Thyroid gland (tissue), 4 donors: ENCODE data around the gene HCFC1. TPM values are rescaled to one million over a fixed set of nuclear protein-coding genes. Genes with fewer than 3 reads are reported as not detected.

Source experiments
- DNase-seq, 2 donors: peaks; one replicate each; pipeline ENCODE4 v3.0.0-alpha.2; 2019
- H3K27ac ChIP-seq, 3 donors: fragments of 200-600 bp; sonication (generic); 1 replicate in 2 of 3; 2 replicates in 1 of 3; pipeline ENCODE4 v1.5.1; 2016 to 2019; ENCODE audit warnings: mild to moderate bottlenecking in 1 of 3, moderate library complexity in 1 of 3
- H3K27me3 ChIP-seq: fragments of 200-600 bp; sonication (generic); one replicate; pipeline ENCODE4 v1.5.1; 2019
- H3K36me3 ChIP-seq, 2 donors: fragments of 200-600 bp; sonication (generic); one replicate each; pipeline ENCODE4 v1.5.1; 2016 to 2019
- H3K4me1 ChIP-seq, 2 donors: fragments of 200-600 bp; sonication (generic); one replicate each; pipeline ENCODE4 v1.5.1; 2017 to 2019
- H3K4me3 ChIP-seq, 3 donors: fragments of 200-600 bp; sonication (generic); replicated peaks in 1 of 3; 1 replicate in 2 of 3; 2 replicates in 1 of 3; pipeline ENCODE4 v1.5.1; 2016; ENCODE audit warnings: mild to moderate bottlenecking in 1 of 3
- H3K9me3 ChIP-seq: fragments of 200-600 bp; sonication (generic); one replicate; pipeline ENCODE4 v1.5.1; 2017
- POLR2A ChIP-seq, 2 donors: fragments of 450-650 bp; IDR thresholded peaks; one replicate each; pipeline ENCODE4 v1.6.1; 2017; ENCODE audit warnings: antibody characterized with exemption in 2 of 2, mild to moderate bottlenecking in 2 of 2, moderate library complexity in 1 of 2
- WGBS, 2 donors: methylation state at CpG; one replicate each; pipeline ENCODE4 v1.1.5; 2017; 5-methylcytosine and 5-hydroxymethylcytosine counted together
- intact Hi-C: fragments of 100-400 bp; cut with DNase I; formaldehyde crosslinking; loops from one replicate; pipeline ENCODE4 v1.15.1; 2023
- total RNA-seq, 4 donors: library from RNA; depleted of rRNA; stranded (reverse); fragments of >200 nt; gene quantifications; one replicate each; pipeline ENCODE4 v1.2.3, GENCODE V29; 2016
- TF ChIP-seq, protein P1 (sequence below), 6 experiments: fragments of 200-600 bp in 3 of 6; fragments of 450-650 bp in 3 of 6; sonication (generic) in 3 of 6; IDR thresholded peaks; one replicate each; pipeline ENCODE4 v1.5.1; 2016 to 2019; ENCODE audit warnings: antibody characterized with exemption in 6 of 6, mild to moderate bottlenecking in 2 of 6, inconsistent platforms in 1 of 6, moderate library complexity in 1 of 6

HCFC1 gene
- total RNA-seq, 4 donors from 2014 or later, result 23.5 to 119 (median 52.3) TPM

DNA sequence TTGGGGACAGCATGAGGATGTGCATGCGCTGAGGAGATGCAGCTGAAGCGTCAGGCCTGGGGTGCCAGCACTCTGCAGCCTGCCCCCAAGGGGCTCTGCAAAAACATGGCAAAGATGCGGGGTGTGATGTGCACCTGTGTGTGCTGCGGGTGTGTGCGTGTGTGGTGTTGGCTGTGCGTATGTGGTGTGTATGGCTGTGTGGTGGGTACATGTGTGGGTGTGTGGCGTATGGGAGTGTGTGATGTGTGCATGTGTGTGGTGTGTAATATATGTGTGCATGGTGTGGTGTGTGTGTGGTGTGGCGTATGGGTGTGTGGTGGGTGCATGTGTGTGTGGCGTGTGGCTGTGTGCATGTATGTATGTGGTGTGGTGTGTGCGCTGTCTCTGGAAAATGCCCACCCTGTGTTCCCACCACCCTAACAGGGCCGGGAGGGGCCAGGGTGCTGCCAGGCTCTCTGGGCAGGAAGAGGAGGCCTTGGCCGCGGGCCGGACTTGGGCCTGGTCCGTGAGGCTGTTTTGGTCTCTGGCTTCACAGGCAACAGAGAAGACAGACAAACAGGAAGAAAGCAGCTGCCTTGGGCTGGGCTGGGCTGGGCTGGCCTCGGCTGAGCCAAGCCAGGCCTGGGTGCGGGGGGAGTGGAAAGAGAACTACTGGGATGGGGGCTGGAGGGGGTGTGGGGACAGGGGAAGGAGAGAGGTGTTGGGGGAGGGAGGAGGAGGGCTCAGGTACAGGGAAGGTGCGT, 68.2 kb downstream of the HCFC1 start:
- Histone ChIP-seq H3K4me3 (no peak overlapping the region), H3K27ac (no peak overlapping the region), H3K9me3 (no peaks in the 10 kb centered on the region), H3K36me3 (no peaks in the 10 kb centered on the region), H3K4me1 (no peaks in the 10 kb centered on the region), H3K27me3 (no peaks in the 10 kb centered on the region)
- no peak for DNase-seq
- no peak for TF ChIP-seq POLR2A (IDR thresholded peaks at IDR 0.05)
- TF ChIP-seq, protein P1, sequence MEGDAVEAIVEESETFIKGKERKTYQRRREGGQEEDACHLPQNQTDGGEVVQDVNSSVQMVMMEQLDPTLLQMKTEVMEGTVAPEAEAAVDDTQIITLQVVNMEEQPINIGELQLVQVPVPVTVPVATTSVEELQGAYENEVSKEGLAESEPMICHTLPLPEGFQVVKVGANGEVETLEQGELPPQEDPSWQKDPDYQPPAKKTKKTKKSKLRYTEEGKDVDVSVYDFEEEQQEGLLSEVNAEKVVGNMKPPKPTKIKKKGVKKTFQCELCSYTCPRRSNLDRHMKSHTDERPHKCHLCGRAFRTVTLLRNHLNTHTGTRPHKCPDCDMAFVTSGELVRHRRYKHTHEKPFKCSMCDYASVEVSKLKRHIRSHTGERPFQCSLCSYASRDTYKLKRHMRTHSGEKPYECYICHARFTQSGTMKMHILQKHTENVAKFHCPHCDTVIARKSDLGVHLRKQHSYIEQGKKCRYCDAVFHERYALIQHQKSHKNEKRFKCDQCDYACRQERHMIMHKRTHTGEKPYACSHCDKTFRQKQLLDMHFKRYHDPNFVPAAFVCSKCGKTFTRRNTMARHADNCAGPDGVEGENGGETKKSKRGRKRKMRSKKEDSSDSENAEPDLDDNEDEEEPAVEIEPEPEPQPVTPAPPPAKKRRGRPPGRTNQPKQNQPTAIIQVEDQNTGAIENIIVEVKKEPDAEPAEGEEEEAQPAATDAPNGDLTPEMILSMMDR (IDR thresholded peaks at IDR 0.05), result no peak
- 66 to 83% methylated on average over 9 to 11 of the region's 18 CpGs for WGBS, 2 donors
- intact Hi-C loops, result no loop called here

DNA sequence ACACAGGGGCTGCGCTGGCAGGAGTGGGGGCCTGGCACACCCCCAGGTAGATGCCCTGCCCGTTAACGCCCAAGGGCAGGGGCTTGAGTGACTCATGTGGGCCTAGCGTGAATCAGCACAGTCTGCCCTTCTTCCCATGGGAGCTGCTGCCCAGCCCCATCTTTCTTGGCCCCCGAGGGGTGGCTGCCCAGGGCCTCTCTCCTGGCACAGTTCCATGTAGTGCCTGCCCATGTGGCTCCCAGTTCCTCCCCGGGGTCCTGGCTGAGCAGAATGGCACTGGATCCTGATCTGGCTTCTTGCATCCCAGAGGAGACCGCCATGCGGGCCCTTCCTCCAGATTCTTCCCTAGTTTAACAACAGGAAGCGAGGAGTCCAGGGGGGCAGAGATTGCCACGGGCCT, 69.2 kb downstream of the HCFC1 start:
- DNase-seq, result no peak
- no peak for TF ChIP-seq POLR2A (IDR thresholded peaks at IDR 0.05)
- TF ChIP-seq, protein P1 (IDR thresholded peaks at IDR 0.05), result no peak
- 74 to 80% methylated on average over 1 to 4 of the region's 10 CpGs for WGBS, 2 donors

GRCh38 chrX:153901753-153902140, 69.9 kb downstream of the HCFC1 start:
- no peak overlapping the region for H3K27ac ChIP-seq
- H3K4me1 ChIP-seq, result no peaks in the 10 kb centered on the region
- WGBS, 2 donors, result 31 to 34% methylated on average over 7 of the region's 8 CpGs

More for the DNA sequence above, 69.2 kb downstream of the HCFC1 start:
- no peaks in the 10 kb centered on the region for H3K36me3 ChIP-seq
- H3K9me3 ChIP-seq, result no peaks in the 10 kb centered on the region
- intact Hi-C loops, result no loop called here
- H3K27me3 ChIP-seq, result no peaks in the 10 kb centered on the region
- H3K27ac ChIP-seq, result no peak overlapping the region
- H3K4me1 ChIP-seq, result no peaks in the 10 kb centered on the region
- no peak overlapping the region for H3K4me3 ChIP-seq

DNA sequence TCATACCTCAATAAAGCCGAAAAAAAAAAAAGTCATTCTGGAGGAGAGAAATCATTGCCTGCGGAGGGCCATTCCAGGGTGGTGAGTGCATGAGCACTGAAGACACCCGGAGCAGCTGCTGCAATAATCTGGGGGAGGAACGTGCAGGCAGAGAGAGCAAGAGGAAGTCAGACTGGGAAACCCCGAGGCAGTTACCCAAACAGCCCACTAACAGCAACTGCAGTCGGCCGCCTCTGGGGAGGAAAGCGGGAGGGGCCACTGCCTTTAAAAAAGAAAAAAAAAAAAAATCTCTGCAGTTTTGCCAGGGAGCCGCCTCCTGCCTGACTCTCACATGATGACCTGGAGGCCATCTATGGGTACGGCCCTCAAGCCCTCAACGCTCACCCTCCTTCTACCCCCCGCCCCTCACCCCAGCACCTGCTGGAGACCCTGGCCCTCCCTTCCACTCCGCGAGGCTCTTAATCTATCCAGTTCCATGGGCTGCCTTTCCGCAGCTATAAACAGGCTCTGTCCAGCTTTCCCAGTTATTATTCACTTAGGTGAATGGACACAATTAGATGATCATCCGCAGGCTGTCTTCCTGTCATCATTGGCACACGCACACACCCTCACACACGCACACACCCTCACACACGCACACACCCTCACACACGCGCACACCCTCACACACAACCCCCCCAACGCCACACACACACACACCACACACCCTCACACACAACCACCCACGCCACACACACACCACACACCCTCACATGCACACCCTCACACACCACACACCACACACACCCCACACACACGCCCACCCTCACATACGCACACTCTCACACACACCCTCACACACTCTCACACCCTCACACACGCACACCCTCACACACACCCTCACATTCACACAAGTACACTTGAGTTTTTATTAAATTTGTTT, 70.5 kb downstream of the HCFC1 start:
- TF ChIP-seq POLR2A (IDR thresholded peaks at IDR 0.05), result no peak
- TF ChIP-seq, protein P1 (IDR thresholded peaks at IDR 0.05), result no peak
- no peak for DNase-seq
- no peaks in the 10 kb centered on the region for H3K36me3 ChIP-seq
- intact Hi-C loops, result no loop called here
- no peak overlapping the region for H3K4me3 ChIP-seq
- no peak overlapping the region for H3K27ac ChIP-seq
- no peaks in the 10 kb centered on the region for H3K4me1 ChIP-seq
- H3K27me3 ChIP-seq, result no peaks in the 10 kb centered on the region
- H3K9me3 ChIP-seq, result no peaks in the 10 kb centered on the region
- WGBS, 2 donors, result 27 to 36% methylated on average over 24 to 25 of the region's 26 CpGs

More at GRCh38 chrX:153901753-153902140, 69.9 kb downstream of the HCFC1 start:
- no peaks in the 10 kb centered on the region for H3K9me3 ChIP-seq
- intact Hi-C loops, result no loop called here
- no peaks in the 10 kb centered on the region for H3K27me3 ChIP-seq
- no peaks in the 10 kb centered on the region for H3K36me3 ChIP-seq
- DNase-seq, result no peak
- TF ChIP-seq POLR2A (IDR thresholded peaks at IDR 0.05), result no peak
- TF ChIP-seq, protein P1 (IDR thresholded peaks at IDR 0.05), result no peak
- no peak overlapping the region for H3K4me3 ChIP-seq

GRCh38 chrX:153897899-153898298, 73.7 kb downstream of the HCFC1 start:
- H3K27me3 ChIP-seq, result no peaks in the 10 kb centered on the region
- no peaks in the 10 kb centered on the region for H3K36me3 ChIP-seq
- H3K27ac ChIP-seq, result no peak overlapping the region
- H3K4me3 ChIP-seq, result no peak overlapping the region
- no peaks in the 10 kb centered on the region for H3K9me3 ChIP-seq
- no peaks in the 10 kb centered on the region for H3K4me1 ChIP-seq
- intact Hi-C loops, result no loop called here
- TF ChIP-seq POLR2A (IDR thresholded peaks at IDR 0.05), result no peak
- TF ChIP-seq, protein P1 (IDR thresholded peaks at IDR 0.05), result no peak
- DNase-seq, result no peak
